OCI-LY1 (cell line): ENCODE measurements around the gene LSP1.

ENCODE experiments used
- CTCF ChIP-seq: fragments of 200-600 bp; sonication (generic), shearing (Covaris generic); IDR thresholded peaks from 2 replicates; pipeline ENCODE4 v1.5.1; 2017; ENCODE audit warnings: mild to moderate bottlenecking, antibody characterized with exemption, low read length, moderate library complexity, mixed read lengths
- EZH2 ChIP-seq: fragments of 200-600 bp; sonication (generic), shearing (Covaris generic); IDR thresholded peaks from 2 replicates; pipeline ENCODE4 v1.8.0; 2017; ENCODE audit warnings: borderline replicate concordance, mixed run types, mild to moderate bottlenecking, antibody characterized with exemption, low read length, moderate library complexity, mixed read lengths

- TF ChIP-seq CTCF = no peak
- TF ChIP-seq EZH2 = no peak
Observed at GRCh38 chr11:1887451-1888346, 34.8 kb downstream of the LSP1 start.
